Measurements from ENCODE around the gene ZNF772.

DNA sequence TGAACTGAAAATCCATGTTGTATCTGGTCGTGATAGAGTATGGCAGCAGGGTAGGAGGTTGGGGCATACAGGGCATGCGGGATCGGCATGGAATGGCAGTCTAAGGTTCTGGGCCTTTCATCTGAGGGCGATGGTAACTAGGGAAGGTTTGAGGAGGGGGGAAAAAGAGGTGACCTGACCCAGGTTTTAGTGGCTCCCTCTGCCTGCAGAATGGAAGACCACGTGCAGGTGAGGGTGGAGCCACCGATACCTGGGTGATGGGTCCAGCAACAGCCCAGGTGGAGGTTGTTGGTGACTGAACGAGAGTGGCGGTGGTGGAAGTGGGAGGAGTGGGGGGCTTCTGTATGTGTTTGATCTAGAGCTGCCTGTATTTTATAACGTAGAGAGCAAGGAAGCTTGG, 38.4 kb downstream of the ZNF772 start:
- TF ChIP-seq EZH2 (IDR thresholded peaks at IDR 0.05) (no peak), POLR2AphosphoS5 (IDR thresholded peaks at IDR 0.05; ENCODE audit: borderline replicate concordance, low read depth, low read length) (no peak), FOXP2 (optimal IDR thresholded peaks at IDR 0.05; ENCODE audit: control extremely low read depth, extremely low read length, insufficient read depth) (no peak)
